Natural killer cell treated with Interleukin-12 subunit alpha and Interleukin-12 subunit beta and Interleukin-15 and Interleukin-18, amount 100 ng/mL, for 72 hours (primary cell): ENCODE data around the gene POU2F2. TPM values are rescaled to one million over a fixed set of nuclear protein-coding genes. Genes with fewer than 3 reads are reported as not detected.
"Not testable (repeated sequence)": the region's sequence is repeated elsewhere in the genome, so short reads cannot be mapped to it uniquely, and the experiment has no call there.

Experiments used
- ATAC-seq, 2 donors: fragments of 150-1000 bp; cut with Tn5 transposase in 1 of 2; sonication (Bioruptor Pico), chemical (Tn5 transposase) in 1 of 2; 2 replicates each; pipeline ENCODE4 v1.10.0; 2021
- DNase-seq: peaks from one replicate; pipeline ENCODE4 v3.0.0; 2022; ENCODE audit warnings: low spot score
- H3K27ac Mint-ChIP-seq, 2 donors: 1 replicate in 1 of 2; 2 replicates in 1 of 2; pipeline ENCODE4 v1.8.0; 2022; ENCODE audit warnings: mixed read lengths in 2 of 2, mild to moderate bottlenecking in 1 of 2, moderate library complexity in 1 of 2
- H3K27me3 Mint-ChIP-seq, 2 donors: 1 replicate in 1 of 2; 2 replicates in 1 of 2; pipeline ENCODE4 v1.8.0; 2022; ENCODE audit warnings: mixed read lengths in 2 of 2
- H3K36me3 Mint-ChIP-seq: one replicate; pipeline ENCODE4 v1.8.0; 2022; ENCODE audit warnings: mixed read lengths
- H3K4me1 Mint-ChIP-seq, 2 donors: 1 replicate in 1 of 2; 2 replicates in 1 of 2; pipeline ENCODE4 v1.8.0; 2022; ENCODE audit warnings: low read depth in 2 of 2, mixed read lengths in 2 of 2, mild to moderate bottlenecking in 1 of 2
- H3K4me3 Mint-ChIP-seq: one replicate; pipeline ENCODE4 v1.8.0; 2022; ENCODE audit warnings: mixed read lengths
- H3K9me3 Mint-ChIP-seq: 2 replicates; pipeline ENCODE4 v1.8.0; 2022; ENCODE audit warnings: mixed read lengths
- total RNA-seq, 2 donors: library from RNA; stranded (reverse); gene quantifications; one replicate each; pipeline ENCODE4 v1.2.3, GENCODE V29; 2022

POU2F2 gene
- total RNA-seq, 2 donors from 2014 or later, result 21.6 to 30.5 TPM

- no peak for DNase-seq
- Mint-ChIP-seq H3K4me3 (no peak overlapping the region), H3K4me1 (peaks cover 3 to 15% of the 10 kb centered on the region in 2 donors), H3K9me3 (no peaks in the 10 kb centered on the region), H3K27me3 (no peaks in the 10 kb centered on the region), H3K27ac (no peak overlapping the region), H3K36me3 (no peaks in the 10 kb centered on the region)
- no peak for ATAC-seq
Measured at GRCh38 chr19:42053037-42053935, 79.0 kb downstream of the POU2F2 start.

GRCh38 chr19:42052241-42052863 lies 79.9 kb downstream of the POU2F2 start:
- DNase-seq (no peak), ATAC-seq (no peak)
- Mint-ChIP-seq H3K9me3 (no peaks in the 10 kb centered on the region), H3K4me3 (no peak overlapping the region), H3K36me3 (no peaks in the 10 kb centered on the region), H3K27me3 (peaks cover 0 to under 1% of the 10 kb centered on the region in 2 donors), H3K4me1 (peaks cover 3 to 15% of the 10 kb centered on the region in 2 donors), H3K27ac (no peak overlapping the region)

GRCh38 chr19:42051166-42052115 lies 80.8 kb downstream of the POU2F2 start:
- ATAC-seq (peak in 1 of 2 donors; percentile 87), DNase-seq (no peak)
- Mint-ChIP-seq H3K27me3 (peaks cover 0 to 2% of the 10 kb centered on the region in 2 donors), H3K27ac (peak overlapping the region in 1 of 2 donors; percentile 52), H3K9me3 (no peaks in the 10 kb centered on the region), H3K36me3 (no peaks in the 10 kb centered on the region), H3K4me3 (no peak overlapping the region), H3K4me1 (peaks cover 3 to 15% of the 10 kb centered on the region in 2 donors)

- H3K27ac Mint-ChIP-seq, result no peak overlapping the region
- no peaks in the 10 kb centered on the region for H3K36me3 Mint-ChIP-seq
- DNase-seq (no peak), ATAC-seq (no peak)
- no peak overlapping the region for H3K4me3 Mint-ChIP-seq
- H3K4me1 Mint-ChIP-seq, result peaks cover 3 to 15% of the 10 kb centered on the region in 2 donors
- peaks cover 3 to 9% of the 10 kb centered on the region in 2 donors for H3K27me3 Mint-ChIP-seq
- H3K9me3 Mint-ChIP-seq, result no peaks in the 10 kb centered on the region
Measured at GRCh38 chr19:42048992-42049391, 83.3 kb downstream of the POU2F2 start.

- Mint-ChIP-seq H3K36me3 (no peaks in the 10 kb centered on the region), H3K9me3 (no peaks in the 10 kb centered on the region), H3K4me1 (peaks cover 3 to 6% of the 10 kb centered on the region in 2 donors), H3K27ac (no peak overlapping the region), H3K4me3 (no peak overlapping the region), H3K27me3 (peaks cover 4 to 10% of the 10 kb centered on the region in 2 donors)
- no peak for DNase-seq
- ATAC-seq, result no peak
Measured at GRCh38 chr19:42045575-42045974, 86.7 kb downstream of the POU2F2 start.

- ATAC-seq (no peak), DNase-seq (no peak)
- Mint-ChIP-seq H3K27me3 (peaks cover 4 to 10% of the 10 kb centered on the region in 2 donors), H3K9me3 (no peaks in the 10 kb centered on the region), H3K27ac (no peak overlapping the region), H3K4me3 (no peak overlapping the region), H3K36me3 (no peaks in the 10 kb centered on the region), H3K4me1 (no peaks in the 10 kb centered on the region)
Measured at GRCh38 chr19:42042455-42043170, 89.6 kb downstream of the POU2F2 start.

GRCh38 chr19:42040491-42040890 lies 91.8 kb downstream of the POU2F2 start:
- H3K4me3 Mint-ChIP-seq, H3K4me1 Mint-ChIP-seq, ATAC-seq, H3K27ac Mint-ChIP-seq, H3K27me3 Mint-ChIP-seq, DNase-seq, H3K9me3 Mint-ChIP-seq, H3K36me3 Mint-ChIP-seq: not testable (repeated sequence)

- H3K4me1 Mint-ChIP-seq, result no peaks in the 10 kb centered on the region
- no peak overlapping the region for H3K27ac Mint-ChIP-seq
- peaks cover 2 to 5% of the 10 kb centered on the region in 2 donors for H3K27me3 Mint-ChIP-seq
- H3K36me3 Mint-ChIP-seq, result no peaks in the 10 kb centered on the region
- H3K9me3 Mint-ChIP-seq, result no peaks in the 10 kb centered on the region
- H3K4me3 Mint-ChIP-seq, result no peak overlapping the region
- ATAC-seq, result no peak
- DNase-seq, result no peak
Measured at GRCh38 chr19:42040031-42040430, 92.2 kb downstream of the POU2F2 start.

- no peak overlapping the region for H3K4me3 Mint-ChIP-seq
- no peaks in the 10 kb centered on the region for H3K36me3 Mint-ChIP-seq
- H3K27ac Mint-ChIP-seq, result no peak overlapping the region
- H3K4me1 Mint-ChIP-seq, result peaks cover 0 to 3% of the 10 kb centered on the region in 2 donors
- DNase-seq (no peak), ATAC-seq (no peak)
- peaks cover 0 to 5% of the 10 kb centered on the region in 2 donors for H3K27me3 Mint-ChIP-seq
- no peaks in the 10 kb centered on the region for H3K9me3 Mint-ChIP-seq
Measured at GRCh38 chr19:42038666-42039065, 93.6 kb downstream of the POU2F2 start.

- no peaks in the 10 kb centered on the region for H3K9me3 Mint-ChIP-seq
- peaks cover 0 to 3% of the 10 kb centered on the region in 2 donors for H3K4me1 Mint-ChIP-seq
- H3K27ac Mint-ChIP-seq, result no peak overlapping the region
- DNase-seq (no peak), ATAC-seq (no peak)
- no peak overlapping the region for H3K4me3 Mint-ChIP-seq
- no peaks in the 10 kb centered on the region for H3K36me3 Mint-ChIP-seq
- peaks cover 2 to 5% of the 10 kb centered on the region in 2 donors for H3K27me3 Mint-ChIP-seq
Measured at GRCh38 chr19:42037649-42038048, 94.6 kb downstream of the POU2F2 start.
